ENCODE results near the gene RHOC.
A peak's percentile ranks its signal among the peaks of the same experiment; 100 is the strongest.

Gene RHOC

GRCh38 chr1:112719706-112720105 lies 12.8 kb upstream of the RHOC start:
- TF ChIP-seq, protein P1, sequence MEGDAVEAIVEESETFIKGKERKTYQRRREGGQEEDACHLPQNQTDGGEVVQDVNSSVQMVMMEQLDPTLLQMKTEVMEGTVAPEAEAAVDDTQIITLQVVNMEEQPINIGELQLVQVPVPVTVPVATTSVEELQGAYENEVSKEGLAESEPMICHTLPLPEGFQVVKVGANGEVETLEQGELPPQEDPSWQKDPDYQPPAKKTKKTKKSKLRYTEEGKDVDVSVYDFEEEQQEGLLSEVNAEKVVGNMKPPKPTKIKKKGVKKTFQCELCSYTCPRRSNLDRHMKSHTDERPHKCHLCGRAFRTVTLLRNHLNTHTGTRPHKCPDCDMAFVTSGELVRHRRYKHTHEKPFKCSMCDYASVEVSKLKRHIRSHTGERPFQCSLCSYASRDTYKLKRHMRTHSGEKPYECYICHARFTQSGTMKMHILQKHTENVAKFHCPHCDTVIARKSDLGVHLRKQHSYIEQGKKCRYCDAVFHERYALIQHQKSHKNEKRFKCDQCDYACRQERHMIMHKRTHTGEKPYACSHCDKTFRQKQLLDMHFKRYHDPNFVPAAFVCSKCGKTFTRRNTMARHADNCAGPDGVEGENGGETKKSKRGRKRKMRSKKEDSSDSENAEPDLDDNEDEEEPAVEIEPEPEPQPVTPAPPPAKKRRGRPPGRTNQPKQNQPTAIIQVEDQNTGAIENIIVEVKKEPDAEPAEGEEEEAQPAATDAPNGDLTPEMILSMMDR (IDR thresholded peaks at IDR 0.05): no peak

DNA sequence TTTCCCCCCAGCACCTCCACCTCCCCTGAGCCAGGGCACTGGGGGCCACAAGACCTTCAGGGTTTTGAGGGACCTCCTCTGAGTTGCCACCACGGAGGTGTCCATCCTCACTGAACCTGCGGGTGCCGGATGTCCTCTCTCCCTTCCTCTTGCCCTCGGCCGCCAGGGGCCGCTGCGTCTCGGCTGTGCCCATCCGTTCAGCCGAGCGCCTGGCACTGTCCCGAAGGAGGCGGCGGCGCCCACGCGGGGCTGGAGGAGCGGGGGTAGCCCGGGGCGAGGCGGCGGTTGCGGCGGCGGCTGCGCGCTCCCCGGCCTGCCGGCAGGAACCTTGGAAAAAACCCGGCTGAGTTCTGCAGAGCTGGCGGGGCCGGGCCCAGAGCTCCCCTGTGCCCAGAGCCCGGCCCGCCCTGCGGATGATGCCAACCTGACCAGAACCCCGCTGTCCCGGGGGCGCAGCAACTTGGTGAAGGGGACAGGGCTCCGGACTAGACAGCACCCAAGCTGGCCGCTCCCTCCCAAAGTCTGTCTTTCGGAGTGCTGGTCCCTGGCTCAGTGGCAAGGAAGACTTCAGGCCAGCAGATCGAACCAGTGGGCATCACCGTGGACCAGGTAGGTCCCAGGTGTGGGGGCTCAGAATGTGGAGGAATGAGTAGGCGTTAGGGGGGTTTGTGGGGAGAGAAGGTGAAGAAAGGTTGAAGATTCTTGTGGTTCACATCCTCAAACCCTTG lies 11.9 kb upstream of the RHOC start:
- TF ChIP-seq, protein P1 (IDR thresholded peaks at IDR 0.05): peak; percentile 91

DNA sequence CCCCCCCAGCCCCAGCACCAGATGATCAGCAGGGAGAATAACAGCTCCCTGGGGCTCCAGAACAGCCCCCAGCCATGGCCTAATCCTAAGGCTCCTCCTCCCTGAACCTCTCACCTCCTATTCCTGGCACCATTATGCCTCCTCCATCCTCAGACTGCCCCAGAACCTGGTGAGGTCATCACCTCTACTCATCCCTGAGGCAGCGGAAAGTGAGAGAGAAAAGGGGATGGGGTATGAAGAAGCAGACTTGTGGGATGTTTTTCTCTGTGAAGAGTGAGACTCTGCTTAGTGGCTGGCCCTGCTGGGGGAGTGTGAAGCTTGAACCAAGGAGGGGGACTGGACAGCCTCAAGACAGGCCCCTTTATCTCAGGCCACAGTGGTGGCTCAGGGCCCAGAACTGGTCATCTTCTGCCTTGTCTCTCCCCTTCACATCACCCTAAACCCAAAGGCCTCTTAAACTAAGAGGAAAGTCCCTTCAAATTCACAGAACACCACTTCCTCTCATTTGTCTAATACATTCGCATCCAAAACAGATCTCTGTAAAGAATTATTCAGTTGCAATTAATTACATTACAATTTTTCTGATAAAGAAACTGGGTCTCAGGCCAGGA lies 10.4 kb upstream of the RHOC start:
- TF ChIP-seq, protein P1 (IDR thresholded peaks at IDR 0.05): no peak

- TF ChIP-seq, protein P1 (IDR thresholded peaks at IDR 0.05): peak; percentile 92
These were observed 9.3 kb upstream of the RHOC start for GRCh38 chr1:112716133-112716720.

- TF ChIP-seq, protein P1 (IDR thresholded peaks at IDR 0.05): no peak
These were observed 8.5 kb upstream of the RHOC start, which contains the start of gene PPM1J for GRCh38 chr1:112715264-112716053. TSS of gene PPM1J (minus strand) at chr1:112715332. CDS start at chr1:112715301, 31 bp downstream.

GRCh38 chr1:112714313-112715263 lies 7.7 kb upstream of the RHOC start:
- TF ChIP-seq, protein P1 (IDR thresholded peaks at IDR 0.05): peak; percentile 24; the same call in 1 of the 2 replicates
